H1 (cell line): ENCODE results near the gene MCC. TPM values are rescaled to one million over a fixed set of nuclear protein-coding genes. Genes with fewer than 3 reads are reported as not detected.

Source experiments
- ATF2 ChIP-seq: IDR thresholded peaks from 2 replicates; pipeline ENCODE4 v1.6.1; 2012; ENCODE audit warnings: low read length, inconsistent platforms
- CBX8 ChIP-seq: fragments of 300-800, 300-1000 bp; sonication (generic); IDR thresholded peaks from 2 replicates; pipeline ENCODE4 v1.7.1; 2016; ENCODE audit warnings: low read depth, low read length, borderline replicate concordance
- EZH2 ChIP-seq: fragments of 200-600 bp; sonication (generic); IDR thresholded peaks from 2 replicates; pipeline ENCODE4 v1.7.1; 2012; ENCODE audit warnings: low read depth, mild to moderate bottlenecking, moderate library complexity, low read length, inconsistent platforms; ENCODE audit not compliant: severe bottlenecking
- GTF2F1 ChIP-seq: IDR thresholded peaks from 2 replicates; pipeline ENCODE4 v1.6.1; 2012; ENCODE audit warnings: low read depth, low read length, improper control_type of control experiment, borderline replicate concordance
- NRF1 ChIP-seq: IDR thresholded peaks from 2 replicates; pipeline ENCODE4 v1.6.1; 2011; ENCODE audit warnings: mild to moderate bottlenecking, low read depth, low read length, improper control_type of control experiment
- PHF8 ChIP-seq: fragments of 200-600 bp; sonication (generic); conservative IDR thresholded peaks from 2 replicates; pipeline ENCODE4 v1.7.1; 2012; ENCODE audit warnings: low read depth, mild to moderate bottlenecking, inconsistent platforms, low read length, moderate library complexity
- SP4 ChIP-seq: IDR thresholded peaks from 2 replicates; pipeline ENCODE4 v1.6.1; 2012; ENCODE audit warnings: low read length, inconsistent platforms
- TBP ChIP-seq: IDR thresholded peaks from 2 replicates; pipeline ENCODE4 v1.6.1; 2011; ENCODE audit warnings: low read depth, low read length, improper control_type of control experiment
- polyA plus RNA-seq, 7 experiments: library from polyadenylated mRNA; depleted of rRNA in 3 of 7; stranded (reverse) in 5 of 7; unstranded in 2 of 7; fragments of >200 nt in 5 of 7; fragments of 200-250 nt in 2 of 7; gene quantifications; 1 replicate in 5 of 7; 2 replicates in 1 of 7; 4 replicates in 1 of 7; pipeline versions ENCODE4 v1.2.1 to v1.2.3, GENCODE V29; 2011 to 2013; ENCODE audit warnings: missing spikeins in 2 of 7, mixed read lengths in 2 of 7
- total RNA-seq: library from RNA; stranded (reverse); fragmentation: NEBNext Ultra II Directional; extraction: Animal tissue kit (Norgen Biotek cat#: 25700); gene quantifications from 2 replicates; pipeline ENCODE4 v1.2.1, GENCODE V29; 2021

Gene MCC
- total and polyA plus RNA-seq, 2 of the 8 experiments (the other 6 are each of a cell fraction or from before 2014, with no cell fraction given): 2.6 to 18.3 TPM

- TF ChIP-seq PHF8 (no peak), TBP (no peak), CBX8 (no peak), SP4 (no peak), ATF2 (no peak), NRF1 (no peak), GTF2F1 (no peak), EZH2 (no peak)
- TF ChIP-seq, all 59 proteins: peak for 0
Measured at GRCh38 chr5:113264046-113264445, 224.2 kb downstream of the MCC start (continued).
